Measurements from ENCODE around the gene MRPL21. TPM values are rescaled to one million over a fixed set of nuclear protein-coding genes. Genes with fewer than 3 reads are reported as not detected.

Gene MRPL21
- total RNA-seq, 3 donors from 2014 or later (not counting 1 experiment from before 2014, with no cell fraction given), result 39.0 to 47.4 (median 40.3) TPM

DNA sequence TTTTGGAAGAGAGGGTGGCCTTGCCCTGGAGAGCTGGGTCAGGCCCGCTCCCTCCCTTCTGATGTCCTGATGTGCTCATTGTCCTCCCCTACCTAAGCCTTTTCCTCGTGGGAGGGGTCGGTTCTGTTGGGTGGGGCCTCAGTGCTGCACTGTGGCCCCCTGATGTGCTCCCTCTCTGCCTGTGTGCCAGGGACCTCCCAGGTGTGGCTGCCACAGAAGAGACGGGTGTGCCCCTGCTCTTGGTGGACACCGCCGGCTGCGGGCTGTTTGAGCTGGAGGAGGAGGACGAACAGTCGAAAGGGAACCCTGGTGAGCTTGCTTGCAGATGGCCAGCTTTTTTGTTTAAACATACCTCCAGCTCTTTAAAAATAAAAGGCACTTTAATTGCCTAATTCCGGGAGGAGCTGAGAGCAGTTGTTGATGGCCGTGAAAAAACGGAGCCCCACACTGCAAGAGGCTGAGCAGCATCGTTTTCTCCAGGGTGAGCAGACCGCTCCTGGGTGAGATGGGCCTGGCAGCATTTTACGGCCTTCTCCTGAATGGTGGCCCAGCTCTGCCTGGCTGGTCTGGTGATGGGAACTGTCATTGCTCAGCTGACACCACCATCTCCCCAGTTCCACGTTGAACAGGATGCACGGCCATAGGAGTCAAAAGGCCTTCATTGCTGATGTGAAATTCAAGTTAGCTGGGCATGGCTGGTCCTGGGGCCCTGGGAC lies 30.1 kb upstream of the MRPL21 start:
- H3K9me3 Mint-ChIP-seq, result no peaks in the 10 kb centered on the region
- H3K27ac ChIP-seq (ENCODE audit: low read length), result no peak overlapping the region
- H3K27me3 Mint-ChIP-seq (ENCODE audit: low read depth in 2 of 2), result no peaks in the 10 kb centered on the region
- DNase-seq, result no peak
- H3K36me3 ChIP-seq (ENCODE audit: control insufficient read depth, insufficient read depth, low read length), result peaks cover 65% of the 10 kb centered on the region
- no peaks in the 10 kb centered on the region for H3K9me3 ChIP-seq (ENCODE audit: control insufficient read depth, insufficient read depth, low read length)
- TF ChIP-seq, protein P1, sequence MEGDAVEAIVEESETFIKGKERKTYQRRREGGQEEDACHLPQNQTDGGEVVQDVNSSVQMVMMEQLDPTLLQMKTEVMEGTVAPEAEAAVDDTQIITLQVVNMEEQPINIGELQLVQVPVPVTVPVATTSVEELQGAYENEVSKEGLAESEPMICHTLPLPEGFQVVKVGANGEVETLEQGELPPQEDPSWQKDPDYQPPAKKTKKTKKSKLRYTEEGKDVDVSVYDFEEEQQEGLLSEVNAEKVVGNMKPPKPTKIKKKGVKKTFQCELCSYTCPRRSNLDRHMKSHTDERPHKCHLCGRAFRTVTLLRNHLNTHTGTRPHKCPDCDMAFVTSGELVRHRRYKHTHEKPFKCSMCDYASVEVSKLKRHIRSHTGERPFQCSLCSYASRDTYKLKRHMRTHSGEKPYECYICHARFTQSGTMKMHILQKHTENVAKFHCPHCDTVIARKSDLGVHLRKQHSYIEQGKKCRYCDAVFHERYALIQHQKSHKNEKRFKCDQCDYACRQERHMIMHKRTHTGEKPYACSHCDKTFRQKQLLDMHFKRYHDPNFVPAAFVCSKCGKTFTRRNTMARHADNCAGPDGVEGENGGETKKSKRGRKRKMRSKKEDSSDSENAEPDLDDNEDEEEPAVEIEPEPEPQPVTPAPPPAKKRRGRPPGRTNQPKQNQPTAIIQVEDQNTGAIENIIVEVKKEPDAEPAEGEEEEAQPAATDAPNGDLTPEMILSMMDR (IDR thresholded peaks at IDR 0.05), result no peak
- H3K4me1 Mint-ChIP-seq, result no peaks in the 10 kb centered on the region
- no peaks in the 10 kb centered on the region for H3K27me3 ChIP-seq (ENCODE audit: control insufficient read depth, insufficient read depth, low read length)
- intact Hi-C loops (cut with micrococcal nuclease), result no loop called here
- WGBS (ENCODE audit: insufficient coverage), result 98% methylated on average over 17 of the region's 17 CpGs
- no peaks in the 10 kb centered on the region for H3K36me3 Mint-ChIP-seq
- H3K4me1 ChIP-seq (ENCODE audit: control insufficient read depth, insufficient read depth, low read length), result no peaks in the 10 kb centered on the region
- no peak overlapping the region for H3K27ac Mint-ChIP-seq
- no peak overlapping the region for H3K4me3 ChIP-seq (ENCODE audit: low read length)
- H3K4me3 Mint-ChIP-seq, result no peak overlapping the region
- no peak for ATAC-seq

DNA sequence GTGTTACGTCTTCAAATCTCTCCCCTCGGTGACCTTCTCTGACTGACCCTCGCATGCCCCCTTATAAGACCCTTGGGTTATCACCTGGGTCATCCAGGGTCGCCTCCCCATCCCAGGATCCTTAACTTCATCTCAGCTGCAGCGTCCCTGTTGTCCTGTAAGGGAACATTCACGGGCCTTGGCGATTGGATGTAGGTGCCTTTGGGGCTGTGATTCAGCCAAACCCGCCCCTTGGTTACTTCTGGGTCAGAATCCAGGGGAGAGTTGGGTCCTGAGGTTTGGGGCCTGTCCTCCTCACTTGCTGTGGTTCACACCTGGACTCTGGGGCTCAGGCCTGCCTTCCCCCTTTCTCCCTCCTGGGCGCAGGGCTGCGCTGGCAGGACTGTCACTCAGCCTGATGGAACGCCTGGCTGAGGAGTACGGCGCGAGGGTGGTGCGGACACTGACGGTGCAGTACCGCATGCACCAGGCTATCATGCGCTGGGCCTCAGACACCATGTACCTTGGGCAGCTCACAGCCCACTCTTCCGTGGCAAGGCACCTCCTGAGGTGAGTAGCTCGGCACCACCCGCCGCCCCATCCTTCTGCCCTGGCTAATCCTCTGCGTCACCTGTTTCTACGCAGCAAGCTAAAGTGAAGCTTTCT lies 29.4 kb upstream of the MRPL21 start:
- ATAC-seq (no peak), DNase-seq (no peak)
- H3K9me3 Mint-ChIP-seq, result no peaks in the 10 kb centered on the region
- intact Hi-C loops (cut with micrococcal nuclease), result no loop called here
- H3K4me1 ChIP-seq (ENCODE audit: control insufficient read depth, insufficient read depth, low read length), result no peaks in the 10 kb centered on the region
- no peaks in the 10 kb centered on the region for H3K27me3 ChIP-seq (ENCODE audit: control insufficient read depth, insufficient read depth, low read length)
- WGBS (ENCODE audit: insufficient coverage), result 97% methylated on average over 24 of the region's 24 CpGs
- H3K4me3 ChIP-seq (ENCODE audit: low read length), result no peak overlapping the region
- H3K36me3 ChIP-seq (ENCODE audit: control insufficient read depth, insufficient read depth, low read length), result peaks cover 62% of the 10 kb centered on the region
- H3K36me3 Mint-ChIP-seq, result no peaks in the 10 kb centered on the region
- H3K27ac Mint-ChIP-seq, result no peak overlapping the region
- H3K27me3 Mint-ChIP-seq (ENCODE audit: low read depth in 2 of 2), result no peaks in the 10 kb centered on the region
- H3K9me3 ChIP-seq (ENCODE audit: control insufficient read depth, insufficient read depth, low read length), result no peaks in the 10 kb centered on the region
- H3K27ac ChIP-seq (ENCODE audit: low read length), result no peak overlapping the region
- TF ChIP-seq, protein P1 (IDR thresholded peaks at IDR 0.05), result no peak
- no peaks in the 10 kb centered on the region for H3K4me1 Mint-ChIP-seq
- H3K4me3 Mint-ChIP-seq, result no peak overlapping the region

DNA sequence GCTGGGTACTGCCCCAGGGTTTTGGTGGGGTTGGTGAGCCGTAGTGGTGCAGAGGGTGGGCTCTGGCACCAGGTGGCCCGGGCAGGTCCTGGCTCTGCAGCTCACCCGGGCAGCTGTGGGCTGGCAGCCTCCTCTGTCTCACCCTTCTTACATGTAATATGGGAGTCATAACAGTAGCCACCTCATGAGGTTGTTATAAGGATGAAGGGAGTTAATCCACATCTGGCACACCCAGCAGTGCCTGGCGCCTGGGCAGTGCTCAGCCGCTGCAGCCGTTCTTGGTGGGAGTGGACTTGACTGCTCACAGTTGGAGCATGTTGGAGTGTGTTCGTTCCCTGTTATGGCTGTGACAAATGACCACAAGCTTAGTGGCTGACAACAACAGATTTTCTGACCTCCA lies 28.7 kb upstream of the MRPL21 start:
- no peak for DNase-seq
- Histone ChIP-seq H3K4me3 (ENCODE audit: low read length) (no peak overlapping the region), H3K27ac (ENCODE audit: low read length) (no peak overlapping the region), H3K27me3 (ENCODE audit: control insufficient read depth, insufficient read depth, low read length) (no peaks in the 10 kb centered on the region), H3K36me3 (ENCODE audit: control insufficient read depth, insufficient read depth, low read length) (peaks cover 56% of the 10 kb centered on the region), H3K4me1 (ENCODE audit: control insufficient read depth, insufficient read depth, low read length) (no peaks in the 10 kb centered on the region), H3K9me3 (ENCODE audit: control insufficient read depth, insufficient read depth, low read length) (no peaks in the 10 kb centered on the region)
- TF ChIP-seq, protein P1 (IDR thresholded peaks at IDR 0.05), result no peak
- H3K9me3 Mint-ChIP-seq, result no peaks in the 10 kb centered on the region
- intact Hi-C loops (cut with micrococcal nuclease), result no loop called here
- H3K4me3 Mint-ChIP-seq, result no peak overlapping the region
- no peak overlapping the region for H3K27ac Mint-ChIP-seq
- H3K4me1 Mint-ChIP-seq, result no peaks in the 10 kb centered on the region
- H3K36me3 Mint-ChIP-seq, result no peaks in the 10 kb centered on the region
- ATAC-seq, result no peak
- WGBS (ENCODE audit: insufficient coverage), result 97% methylated on average over 7 of the region's 7 CpGs
- H3K27me3 Mint-ChIP-seq (ENCODE audit: low read depth in 2 of 2), result no peaks in the 10 kb centered on the region
